Left ventricle myocardium superior (tissue), 1 donor: ENCODE measurements around the gene EPB41L3. TPM values are rescaled to one million over a fixed set of nuclear protein-coding genes. Genes with fewer than 3 reads are reported as not detected.

Experiments
- ATAC-seq: fragments of 200-7000 bp; cut with Tn5 transposase; one replicate; pipeline ENCODE4 v1.9.1; 2020; ENCODE audit warnings: mild to moderate bottlenecking, moderate library complexity
- DNase-seq: peaks from one replicate; pipeline ENCODE4 v3.0.0-alpha.2; 2020
- intact Hi-C: fragments of 100-400 bp; cut with micrococcal nuclease; formaldehyde crosslinking; loops from one replicate; pipeline ENCODE4 v1.11.0; 2022
- total RNA-seq: library from RNA; stranded (reverse); fragmentation: NEBNext Ultra II Directional; extraction: Animal tissue kit (Norgen Biotek cat#: 25700); gene quantifications from one replicate; pipeline ENCODE4 v1.2.1, GENCODE V29; 2021
- donor health status: DM: no; HTN: yes; CAD: no; lungs with severe emphysema.

Gene EPB41L3
- total RNA-seq, 1 donor from 2014 or later = 6.8 TPM

DNA sequence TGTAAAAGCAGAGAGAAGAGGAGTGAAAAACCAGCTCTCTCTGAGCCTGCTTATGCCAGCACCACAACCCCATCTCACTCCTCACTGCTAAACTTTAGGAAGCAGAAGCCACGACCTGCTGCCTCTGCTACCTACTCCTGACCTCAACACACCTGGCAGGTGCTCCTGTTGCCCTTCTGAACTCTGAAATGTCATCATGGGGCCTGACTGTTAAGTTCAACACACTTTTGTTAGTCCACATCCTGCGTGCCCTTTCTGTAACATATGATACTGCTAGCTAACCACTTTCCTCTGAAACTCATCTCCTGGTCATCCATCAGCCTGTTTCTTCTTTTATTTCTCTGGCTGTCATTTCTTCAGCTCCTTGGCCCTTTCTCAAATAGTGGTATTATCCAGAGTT, 118.1 kb downstream of the EPB41L3 start:
- intact Hi-C loops = no loop called here
- ATAC-seq = no peak

DNA sequence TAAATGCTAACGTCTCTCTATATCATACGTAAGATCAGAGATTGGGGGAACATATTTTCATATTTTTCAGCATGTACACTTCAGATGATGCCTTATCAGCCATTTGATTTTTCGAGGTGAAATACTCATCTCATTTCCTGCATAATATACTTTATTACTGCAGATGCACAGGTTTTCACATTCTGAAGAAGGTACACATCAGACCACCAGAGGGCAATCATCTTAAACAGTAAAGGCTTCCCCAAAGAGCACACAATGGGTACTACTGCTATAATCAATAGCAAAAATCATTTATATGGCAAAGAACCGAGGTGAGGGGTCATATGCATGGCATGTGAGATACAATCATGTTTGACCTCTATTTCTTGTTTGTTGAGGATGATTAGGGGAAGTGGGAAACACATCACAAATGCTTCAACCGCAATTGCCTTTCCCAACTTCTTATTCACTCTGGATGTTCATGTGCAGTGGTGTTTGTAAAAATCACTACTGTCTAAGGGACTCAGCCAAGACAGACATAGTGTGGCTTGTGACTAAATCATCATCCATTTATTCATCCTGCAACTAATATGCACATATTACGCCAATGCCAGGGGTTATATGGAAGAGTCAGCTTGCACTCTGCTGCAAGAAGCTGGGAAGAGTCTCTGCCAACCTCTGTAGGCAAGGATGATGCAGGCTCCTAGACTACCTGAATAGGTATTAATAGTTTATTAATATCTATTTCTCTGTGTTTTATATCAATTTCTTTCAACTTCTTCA, 118.7 kb downstream of the EPB41L3 start:
- no peak for ATAC-seq
- intact Hi-C loops = no loop called here

More for the DNA sequence above, 118.1 kb downstream of the EPB41L3 start:
- no peak for DNase-seq

GRCh38 chr18:5422626-5423025, 121.2 kb downstream of the EPB41L3 start:
- intact Hi-C loops = no loop called here

More for the DNA sequence above, 118.7 kb downstream of the EPB41L3 start:
- DNase-seq = no peak

GRCh38 chr18:5421981-5422380, 121.8 kb downstream of the EPB41L3 start:
- intact Hi-C loops = no loop called here
- ATAC-seq (no peak), DNase-seq (no peak)

More at GRCh38 chr18:5422626-5423025, 121.2 kb downstream of the EPB41L3 start:
- no peak for ATAC-seq
- no peak for DNase-seq

- no peak for DNase-seq
- intact Hi-C loops = no loop called here
- ATAC-seq = peak; percentile 32
Observed at GRCh38 chr18:5420906-5421305, 122.9 kb downstream of the EPB41L3 start.

DNA sequence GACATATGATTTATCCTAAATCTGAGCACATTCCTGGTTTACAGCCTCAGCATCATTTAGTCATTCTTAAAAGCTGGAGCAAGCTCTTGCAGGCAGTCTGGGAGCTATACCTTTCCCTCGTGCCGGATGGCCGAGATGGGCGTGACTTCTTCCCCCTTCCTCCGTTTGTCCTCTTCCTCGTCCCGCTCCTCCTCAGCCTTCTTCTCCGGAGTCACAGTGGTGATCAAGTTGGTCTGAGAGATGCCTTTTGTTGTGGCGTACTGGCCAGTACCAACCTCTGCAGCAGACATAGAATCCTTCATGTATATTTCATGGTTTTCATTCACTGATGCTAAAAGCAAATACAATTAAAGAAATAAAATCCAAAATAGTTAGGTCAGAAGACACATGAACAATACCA, 124.2 kb downstream of the EPB41L3 start:
- intact Hi-C loops = no loop called here
- DNase-seq = no peak
- ATAC-seq = no peak

DNA sequence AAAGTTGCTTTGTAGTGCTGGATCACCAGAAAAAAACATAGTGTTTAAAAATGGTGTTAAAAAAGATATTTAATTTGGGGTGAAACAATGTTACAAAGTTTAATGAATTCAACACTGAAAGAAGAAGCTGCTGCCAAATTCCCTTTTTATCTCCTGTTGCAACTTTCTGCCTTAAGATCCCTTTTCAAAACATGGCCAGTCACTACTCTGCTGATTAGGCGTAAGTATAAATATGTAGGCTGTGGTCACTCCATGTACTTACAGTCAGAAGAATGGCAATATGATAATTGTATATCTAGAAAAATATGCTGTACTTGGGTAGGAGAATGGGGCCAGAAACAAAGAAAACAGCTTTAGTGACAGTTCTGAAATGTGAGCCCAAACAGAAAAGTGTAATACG, 124.8 kb downstream of the EPB41L3 start:
- ATAC-seq = no peak
- no peak for DNase-seq
- intact Hi-C loops = no loop called here

DNA sequence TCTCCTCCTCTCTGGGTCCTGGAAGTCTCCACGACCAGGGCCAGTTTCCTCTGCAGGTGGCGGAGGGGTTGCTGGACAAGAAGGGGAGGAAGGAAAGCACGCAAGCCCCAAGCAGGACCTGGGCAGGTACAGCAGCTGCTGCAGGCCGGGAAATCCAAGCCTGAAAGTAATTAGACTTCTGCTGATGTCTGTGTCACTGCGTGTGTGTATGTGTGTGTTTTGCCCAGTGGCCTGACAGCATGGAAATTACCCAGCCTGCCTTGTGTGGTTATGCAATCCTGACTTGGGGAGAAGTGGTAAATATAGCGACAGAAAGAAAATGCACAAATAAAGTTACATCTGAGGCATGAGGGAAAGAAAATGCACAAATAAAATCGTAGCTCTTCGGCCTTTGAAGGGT, 126.5 kb downstream of the EPB41L3 start:
- no peak for DNase-seq
- intact Hi-C loops = no loop called here
- ATAC-seq = peak; percentile 61

DNA sequence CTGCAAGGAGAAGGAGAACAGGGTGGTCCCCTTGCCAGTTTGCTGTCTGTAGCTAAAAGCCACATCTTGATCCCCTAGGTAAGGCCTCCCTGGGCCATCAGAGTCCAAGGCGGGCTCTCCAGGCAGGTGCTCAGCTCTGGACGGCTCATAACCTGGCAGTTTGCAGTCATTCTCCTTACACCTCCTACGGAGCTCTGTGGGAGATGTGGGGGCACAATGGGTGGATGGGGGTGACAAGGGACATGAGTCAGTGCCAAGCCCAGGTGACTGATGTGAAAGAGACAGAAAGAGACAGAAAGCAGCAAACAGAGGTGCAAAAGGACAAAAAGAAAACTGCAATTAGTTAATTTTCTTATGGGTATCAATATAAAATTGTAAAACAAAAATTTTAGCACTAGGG, 127.7 kb downstream of the EPB41L3 start:
- intact Hi-C loops = no loop called here
- DNase-seq (no peak), ATAC-seq (no peak)

GRCh38 chr18:5415665-5416064, 128.1 kb downstream of the EPB41L3 start:
- DNase-seq (no peak), ATAC-seq (no peak)
- intact Hi-C loops = no loop called here

DNA sequence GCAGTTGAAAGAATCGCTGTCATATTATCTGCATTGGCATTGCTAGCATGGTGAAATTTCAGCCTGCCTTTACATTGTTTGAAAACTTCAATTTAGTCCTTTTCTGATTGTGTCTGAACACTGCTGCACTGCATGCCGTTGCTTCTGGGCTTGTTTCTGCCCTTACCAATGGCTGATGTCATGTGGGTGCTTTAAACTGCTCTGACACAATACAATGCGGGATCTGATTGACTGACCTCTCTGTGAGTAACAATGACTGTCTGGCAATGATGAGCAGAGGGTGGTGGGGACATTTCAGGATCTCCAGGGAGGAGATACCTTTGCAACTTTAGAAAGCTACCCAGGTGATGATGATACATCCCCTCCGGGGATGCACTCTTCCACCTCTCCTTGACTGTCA, 128.8 kb downstream of the EPB41L3 start:
- no peak for ATAC-seq

DNA sequence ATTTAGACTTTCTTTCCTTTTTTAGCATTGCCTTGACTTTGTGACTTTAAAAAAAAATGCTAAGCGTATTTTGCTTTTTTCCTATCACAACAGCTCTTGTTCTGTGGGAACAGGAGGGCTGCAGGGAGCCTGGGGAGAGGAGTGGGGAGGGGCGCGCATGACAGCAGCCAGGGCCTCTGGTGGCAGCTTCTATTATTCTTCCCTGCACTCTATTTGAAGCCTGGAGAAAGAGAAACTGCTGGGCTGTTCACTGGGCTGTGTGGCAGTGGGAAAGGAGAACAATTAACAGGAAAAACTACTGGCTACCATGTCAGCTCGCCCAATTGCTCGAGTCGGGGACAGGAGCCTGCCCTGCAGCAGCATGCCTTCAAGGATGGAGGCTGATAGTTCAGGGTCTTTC, 129.3 kb downstream of the EPB41L3 start:
- intact Hi-C loops = no loop called here

More for the DNA sequence above, 128.8 kb downstream of the EPB41L3 start:
- intact Hi-C loops = no loop called here
- DNase-seq = no peak

DNA sequence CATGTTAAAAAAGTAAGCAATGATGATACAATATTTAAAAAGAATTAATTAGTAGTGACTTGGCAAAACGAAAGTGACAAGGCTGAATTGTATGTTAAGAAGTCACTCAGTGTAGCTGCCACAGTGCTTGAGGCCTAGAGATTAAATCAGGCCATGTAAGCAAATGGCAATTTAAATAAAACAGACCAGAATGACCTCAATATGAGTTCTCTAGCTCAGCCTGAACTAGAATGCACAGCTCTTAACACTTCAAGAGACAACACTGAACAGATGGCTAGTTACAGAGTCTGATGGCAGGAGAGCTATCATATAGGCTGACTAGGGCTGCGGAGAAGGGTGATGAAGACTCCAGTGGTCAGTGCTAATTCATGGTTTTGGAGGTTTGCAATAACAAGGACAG, 130.3 kb downstream of the EPB41L3 start:
- intact Hi-C loops = no loop called here
- no peak for DNase-seq
- no peak for ATAC-seq

More for the DNA sequence above, 129.3 kb downstream of the EPB41L3 start:
- ATAC-seq = no peak
- DNase-seq = no peak

DNA sequence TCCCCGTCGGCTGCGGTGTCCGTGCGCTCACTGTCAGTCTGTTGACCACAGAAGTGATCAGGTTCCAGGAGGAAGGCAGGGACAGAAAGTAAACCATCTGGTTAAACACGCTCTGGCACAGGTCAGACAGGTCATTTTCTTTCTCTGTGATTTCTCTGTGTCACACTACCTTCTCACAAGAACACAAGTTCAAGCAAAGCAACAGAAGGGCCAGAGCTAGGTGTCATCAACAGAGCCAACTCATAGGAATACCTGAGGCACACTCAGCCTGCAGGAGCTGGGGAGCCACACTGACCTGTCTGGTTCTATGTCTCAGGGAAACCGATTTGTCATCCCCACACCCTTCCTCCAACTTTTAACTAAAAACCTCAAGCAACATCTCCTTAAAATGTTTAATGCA, 133.2 kb downstream of the EPB41L3 start:
- intact Hi-C loops = no loop called here
- ATAC-seq (no peak), DNase-seq (no peak)

DNA sequence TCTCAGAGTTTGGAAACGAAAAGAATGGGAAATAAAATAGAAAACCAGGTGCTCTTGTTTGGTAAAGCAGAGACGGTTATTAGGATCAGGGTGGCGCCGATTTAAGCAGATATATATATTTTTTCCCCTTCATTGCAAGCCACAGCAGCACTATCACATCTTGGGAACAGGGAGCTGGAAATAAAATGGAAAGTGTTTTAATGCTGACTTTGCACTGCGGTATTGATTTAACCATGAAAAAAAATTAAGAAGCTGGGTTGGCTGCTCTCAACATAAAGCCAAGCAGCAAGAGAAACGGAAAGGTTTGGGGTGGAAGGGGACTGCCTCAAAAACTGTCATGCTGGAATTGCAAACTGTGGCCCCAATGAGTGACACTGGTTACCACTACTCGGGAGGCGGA, 145.5 kb downstream of the EPB41L3 start:
- intact Hi-C loops = no loop called here
- ATAC-seq = no peak

DNA sequence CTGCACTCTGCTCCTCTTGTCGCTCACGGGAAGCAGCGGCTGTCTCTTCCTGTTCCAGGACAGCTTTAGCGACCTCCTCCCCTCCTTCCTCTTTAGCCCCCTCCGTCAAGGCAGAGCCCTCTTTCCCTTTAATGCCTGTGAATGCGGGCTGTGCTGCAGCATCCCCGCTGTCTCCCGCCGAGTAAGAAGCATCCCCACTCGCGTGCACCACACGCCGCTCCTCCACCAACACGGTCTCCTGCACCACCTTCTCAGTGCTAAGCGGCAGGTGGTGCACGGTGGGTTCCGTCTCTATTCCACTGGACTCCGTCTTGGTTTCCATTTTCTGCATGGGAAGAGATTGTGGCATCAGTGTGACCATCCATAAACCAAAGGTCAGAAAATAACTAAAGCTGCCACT, 146.7 kb downstream of the EPB41L3 start:
- intact Hi-C loops = no loop called here
- no peak for ATAC-seq
- DNase-seq = no peak

More for the DNA sequence above, 145.5 kb downstream of the EPB41L3 start:
- DNase-seq = no peak

GRCh38 chr18:5395860-5396448, 147.8 kb downstream of the EPB41L3 start:
- ATAC-seq (no peak), DNase-seq (no peak)
- intact Hi-C loops = no loop called here

- ATAC-seq = no peak
- no peak for DNase-seq
- intact Hi-C loops = no loop called here
Observed at GRCh38 chr18:5393779-5394178, 150.0 kb downstream of the EPB41L3 start.

GRCh38 chr18:5391409-5391808, 152.4 kb downstream of the EPB41L3 start:
- intact Hi-C loops = no loop called here
- ATAC-seq = no peak

GRCh38 chr18:5389356-5389755, 154.4 kb downstream of the EPB41L3 start:
- ATAC-seq = no peak
- no peak for DNase-seq
- intact Hi-C loops = no loop called here

More at GRCh38 chr18:5391409-5391808, 152.4 kb downstream of the EPB41L3 start:
- no peak for DNase-seq

GRCh38 chr18:5388896-5389295, 154.9 kb downstream of the EPB41L3 start:
- DNase-seq = no peak
- intact Hi-C loops = no loop called here
- ATAC-seq = no peak
